ENCODE data around the gene AGMO. TPM values are rescaled to one million over a fixed set of nuclear protein-coding genes. Genes with fewer than 3 reads are reported as not detected.

AGMO gene
- total RNA-seq, 1 donor from 2014 or later = not detected

DNA sequence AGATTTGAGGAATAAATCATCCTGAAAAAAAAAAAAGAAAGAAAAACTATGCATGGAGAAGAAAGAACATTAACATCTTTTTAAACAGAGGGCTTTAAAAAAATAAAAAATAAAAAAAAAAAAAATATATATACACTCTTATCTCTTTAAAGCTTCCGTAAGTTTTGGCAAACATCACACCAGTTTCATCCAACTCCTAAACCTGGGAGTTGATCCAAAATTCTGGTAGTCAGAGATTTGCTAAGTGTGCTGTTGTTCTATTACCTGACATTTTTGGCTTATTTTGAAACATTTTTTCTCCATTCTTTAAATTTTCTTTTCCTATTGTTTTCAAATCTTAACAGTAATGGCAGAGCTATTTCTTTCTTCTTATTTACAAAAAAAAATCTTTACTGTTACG is 273.1 kb downstream of the AGMO start:
- Mint-ChIP-seq H3K36me3 (ENCODE audit: low read depth, unreplicated experiment) (no peaks in the 10 kb centered on the region), H3K4me1 (ENCODE audit: unreplicated experiment) (no peaks in the 10 kb centered on the region), H3K9me3 (ENCODE audit: unreplicated experiment) (no peaks in the 10 kb centered on the region), H3K27me3 (ENCODE audit: unreplicated experiment) (peaks cover 2% of the 10 kb centered on the region), H3K27ac (ENCODE audit: unreplicated experiment) (no peak overlapping the region), H3K4me3 (ENCODE audit: unreplicated experiment) (no peak overlapping the region)
- DNase-seq (ENCODE audit: low spot score) = no peak
- TF ChIP-seq, protein P1, sequence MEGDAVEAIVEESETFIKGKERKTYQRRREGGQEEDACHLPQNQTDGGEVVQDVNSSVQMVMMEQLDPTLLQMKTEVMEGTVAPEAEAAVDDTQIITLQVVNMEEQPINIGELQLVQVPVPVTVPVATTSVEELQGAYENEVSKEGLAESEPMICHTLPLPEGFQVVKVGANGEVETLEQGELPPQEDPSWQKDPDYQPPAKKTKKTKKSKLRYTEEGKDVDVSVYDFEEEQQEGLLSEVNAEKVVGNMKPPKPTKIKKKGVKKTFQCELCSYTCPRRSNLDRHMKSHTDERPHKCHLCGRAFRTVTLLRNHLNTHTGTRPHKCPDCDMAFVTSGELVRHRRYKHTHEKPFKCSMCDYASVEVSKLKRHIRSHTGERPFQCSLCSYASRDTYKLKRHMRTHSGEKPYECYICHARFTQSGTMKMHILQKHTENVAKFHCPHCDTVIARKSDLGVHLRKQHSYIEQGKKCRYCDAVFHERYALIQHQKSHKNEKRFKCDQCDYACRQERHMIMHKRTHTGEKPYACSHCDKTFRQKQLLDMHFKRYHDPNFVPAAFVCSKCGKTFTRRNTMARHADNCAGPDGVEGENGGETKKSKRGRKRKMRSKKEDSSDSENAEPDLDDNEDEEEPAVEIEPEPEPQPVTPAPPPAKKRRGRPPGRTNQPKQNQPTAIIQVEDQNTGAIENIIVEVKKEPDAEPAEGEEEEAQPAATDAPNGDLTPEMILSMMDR (IDR thresholded peaks at IDR 0.05; ENCODE audit: unreplicated experiment) = no peak

DNA sequence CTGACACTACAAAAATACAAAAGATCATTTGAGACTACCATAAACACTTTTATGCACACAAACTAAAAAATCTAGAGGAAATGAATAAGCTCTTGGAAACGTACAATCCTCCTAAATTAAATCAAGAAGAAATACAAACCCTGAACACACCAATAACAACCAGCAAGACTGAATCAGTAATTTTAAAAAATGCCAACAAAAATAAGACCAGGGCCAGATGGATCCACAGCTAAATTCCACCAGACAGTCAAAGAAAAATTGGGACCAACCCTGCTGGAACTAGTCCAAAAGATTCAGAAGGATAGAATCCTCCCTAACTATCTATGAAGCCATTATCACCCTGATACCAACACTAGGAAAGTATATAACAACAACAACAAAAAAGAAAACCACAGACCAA is 277.4 kb downstream of the AGMO start:
- DNase-seq (ENCODE audit: low spot score) = no peak
- Mint-ChIP-seq H3K9me3 (ENCODE audit: unreplicated experiment) (peaks cover 5% of the 10 kb centered on the region), H3K4me3 (ENCODE audit: unreplicated experiment) (no peak overlapping the region), H3K27ac (ENCODE audit: unreplicated experiment) (no peak overlapping the region), H3K36me3 (ENCODE audit: low read depth, unreplicated experiment) (no peaks in the 10 kb centered on the region), H3K27me3 (ENCODE audit: unreplicated experiment) (peaks cover 2% of the 10 kb centered on the region), H3K4me1 (ENCODE audit: unreplicated experiment) (no peaks in the 10 kb centered on the region)
- TF ChIP-seq, protein P1 (IDR thresholded peaks at IDR 0.05; ENCODE audit: unreplicated experiment) = no peak

DNA sequence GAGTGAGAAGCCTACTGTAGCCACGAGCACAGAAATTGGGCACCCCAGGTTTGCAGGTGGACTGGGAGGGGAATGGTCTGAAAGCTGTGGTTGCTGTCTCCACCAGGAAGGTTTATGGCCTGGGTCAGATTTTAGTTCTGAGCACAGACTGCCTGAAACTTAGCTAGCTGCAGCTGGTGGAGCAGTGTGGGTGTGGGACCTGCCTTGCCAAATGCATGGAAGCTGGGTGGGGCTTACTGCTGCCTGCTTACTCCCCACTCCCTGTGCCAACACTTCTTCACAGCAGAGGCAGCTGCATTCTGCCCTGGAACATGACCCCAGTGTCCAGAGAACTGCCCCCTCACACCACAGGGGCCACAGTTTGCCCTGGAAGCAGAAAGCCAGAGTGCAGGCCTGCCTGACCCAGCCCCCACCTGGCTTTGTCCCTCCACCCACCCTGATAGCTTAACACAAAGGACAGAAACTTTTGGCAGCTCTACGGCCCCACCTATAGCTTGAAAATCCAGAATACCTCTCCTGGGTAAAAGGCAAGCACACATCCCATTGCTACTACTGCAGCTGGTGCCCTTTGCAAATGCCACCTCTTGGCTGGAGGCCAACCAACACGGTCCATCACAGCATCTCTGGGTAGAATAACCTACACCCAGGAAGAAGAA is 281.6 kb downstream of the AGMO start:
- Mint-ChIP-seq H3K36me3 (ENCODE audit: low read depth, unreplicated experiment) (no peaks in the 10 kb centered on the region), H3K4me1 (ENCODE audit: unreplicated experiment) (no peaks in the 10 kb centered on the region), H3K27ac (ENCODE audit: unreplicated experiment) (no peak overlapping the region), H3K27me3 (ENCODE audit: unreplicated experiment) (no peaks in the 10 kb centered on the region), H3K4me3 (ENCODE audit: unreplicated experiment) (no peak overlapping the region), H3K9me3 (ENCODE audit: unreplicated experiment) (peaks cover 12% of the 10 kb centered on the region)
- DNase-seq (ENCODE audit: low spot score) = no peak
- TF ChIP-seq, protein P1 (IDR thresholded peaks at IDR 0.05; ENCODE audit: unreplicated experiment) = no peak

DNA sequence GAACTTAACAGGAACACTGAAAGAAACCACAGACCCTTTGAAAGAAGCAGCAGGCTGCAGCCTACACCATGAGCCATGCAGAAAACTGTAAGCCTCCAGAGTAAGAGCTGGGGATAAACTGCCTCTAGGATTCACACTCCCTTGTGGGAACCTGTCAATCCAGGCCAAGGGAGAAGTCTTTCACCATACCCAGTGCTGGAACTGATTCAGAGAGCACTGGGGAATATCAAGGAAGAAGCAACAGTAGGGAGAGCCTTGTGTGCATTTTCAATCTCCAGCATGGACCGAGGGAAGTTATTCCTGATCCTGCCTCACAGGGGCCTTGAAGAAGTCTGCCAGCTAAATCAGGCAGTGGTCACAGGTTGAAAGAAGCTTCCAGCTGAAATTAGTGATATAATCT is 282.2 kb downstream of the AGMO start:
- H3K9me3 Mint-ChIP-seq (ENCODE audit: unreplicated experiment) = peaks cover 12% of the 10 kb centered on the region
- no peak for DNase-seq (ENCODE audit: low spot score)
- no peak overlapping the region for H3K4me3 Mint-ChIP-seq (ENCODE audit: unreplicated experiment)
- H3K27ac Mint-ChIP-seq (ENCODE audit: unreplicated experiment) = no peak overlapping the region
- TF ChIP-seq, protein P1 (IDR thresholded peaks at IDR 0.05; ENCODE audit: unreplicated experiment) = no peak
- no peaks in the 10 kb centered on the region for H3K27me3 Mint-ChIP-seq (ENCODE audit: unreplicated experiment)
- H3K36me3 Mint-ChIP-seq (ENCODE audit: low read depth, unreplicated experiment) = no peaks in the 10 kb centered on the region
- no peaks in the 10 kb centered on the region for H3K4me1 Mint-ChIP-seq (ENCODE audit: unreplicated experiment)

DNA sequence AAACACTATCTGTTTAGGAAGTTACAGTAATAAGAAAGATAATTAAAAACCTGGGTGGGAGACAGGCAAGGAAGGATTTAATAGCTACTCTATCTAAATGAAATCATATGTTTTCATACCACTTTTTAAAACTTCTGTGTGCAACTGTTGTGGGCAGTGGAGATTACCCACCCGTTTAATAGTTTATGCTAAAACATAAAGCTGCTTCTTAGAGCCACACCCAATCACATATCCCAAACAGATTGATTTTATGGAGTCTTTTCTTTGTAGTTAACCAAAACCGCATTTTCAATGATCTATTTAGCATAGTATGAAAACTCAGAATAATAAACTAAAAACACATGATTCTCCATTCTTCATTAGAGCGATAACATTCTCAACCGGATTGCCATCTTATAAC is 304.1 kb downstream of the AGMO start:
- no peak for DNase-seq (ENCODE audit: low spot score)
- H3K4me1 Mint-ChIP-seq (ENCODE audit: unreplicated experiment) = no peaks in the 10 kb centered on the region

More for the DNA sequence above, 304.1 kb downstream of the AGMO start:
- Mint-ChIP-seq H3K9me3 (ENCODE audit: unreplicated experiment) (no peaks in the 10 kb centered on the region), H3K4me3 (ENCODE audit: unreplicated experiment) (no peak overlapping the region), H3K27me3 (ENCODE audit: unreplicated experiment) (no peaks in the 10 kb centered on the region), H3K36me3 (ENCODE audit: low read depth, unreplicated experiment) (no peaks in the 10 kb centered on the region), H3K27ac (ENCODE audit: unreplicated experiment) (no peak overlapping the region)
- TF ChIP-seq, protein P1 (IDR thresholded peaks at IDR 0.05; ENCODE audit: unreplicated experiment) = no peak
